K562 (cell line): ENCODE data around the gene SYNGR3.

Source experiments
- EGR1 ChIP-seq: fragments of 450-650 bp; conservative IDR thresholded peaks from 2 replicates; pipeline ENCODE4 v1.6.1; 2017; ENCODE audit warnings: mild to moderate bottlenecking
- MYC ChIP-seq, 2 experiments: fragments of 250-450 bp in 1 of 2; sonication (Bioruptor Pico) in 1 of 2; IDR thresholded peaks; 2 replicates each; pipeline versions ENCODE4 v1.5.1 to v1.6.1; 2012 to 2021; ENCODE audit warnings: low read depth in 2 of 2, borderline replicate concordance in 1 of 2, improper control_type of control experiment in 1 of 2, low read length in 1 of 2, mild to moderate bottlenecking in 1 of 2, moderate library complexity in 1 of 2
- NELFE ChIP-seq: IDR thresholded peaks from 2 replicates; pipeline ENCODE4 v1.6.1; 2011; ENCODE audit warnings: mild to moderate bottlenecking; ENCODE audit not compliant: insufficient read depth, insufficient read length
- RAD21 ChIP-seq, 2 experiments: fragments of 250-450 bp in 1 of 2; fragments of 450-650 bp in 1 of 2; sonication (Bioruptor Pico) in 1 of 2; formaldehyde crosslinking in 1 of 2; IDR thresholded peaks in 1 of 2; conservative IDR thresholded peaks in 1 of 2; 2 replicates each; pipeline versions ENCODE4 v1.4.0 to v1.8.0; 2020 to 2022; ENCODE audit warnings: mild to moderate bottlenecking in 2 of 2, moderate library complexity in 1 of 2
- YBX1 ChIP-seq: fragments of 450-650 bp; IDR thresholded peaks from 2 replicates; pipeline ENCODE4 v1.7.1; 2016; ENCODE audit warnings: mild to moderate bottlenecking
- YY1 ChIP-seq, 3 experiments: IDR thresholded peaks; 2 replicates each; pipeline ENCODE4 v1.6.1; 2011; ENCODE audit warnings: low read length in 2 of 3, mild to moderate bottlenecking in 2 of 3, moderate library complexity in 2 of 3, borderline replicate concordance in 1 of 3, control low read depth in 1 of 3, low read depth in 1 of 3; ENCODE audit not compliant: insufficient read depth in 3 of 3, insufficient replicate concordance in 2 of 3, control insufficient read depth in 1 of 3, insufficient read length in 1 of 3; ENCODE audit errors: extremely low read depth in 1 of 3
- TF ChIP-seq, protein P1 (sequence below): sonication (generic); formaldehyde crosslinking; IDR thresholded peaks from 2 replicates; pipeline ENCODE4 v1.8.1; 2022; ENCODE audit warnings: missing genetic modification reagents
- TF ChIP-seq, protein P2 (sequence below): fragments of 250-450 bp; sonication (Bioruptor Pico); IDR thresholded peaks from 2 replicates; pipeline ENCODE4 v1.5.0; 2022; ENCODE audit warnings: mild to moderate bottlenecking

- TF ChIP-seq NELFE (no peak), RAD21 (CRISPR knock-in tag; conservative IDR thresholded peaks at IDR 0.05 in 1 of 2, IDR thresholded peaks at IDR 0.05 in 1 of 2) (no peak), YBX1 (no peak), YY1 (IDR thresholded peaks at IDR 0.05; ENCODE audit: borderline replicate concordance in 1 of 3, control insufficient read depth in 1 of 3, extremely low read depth in 1 of 3, insufficient read depth in 3 of 3, insufficient read length in 1 of 3, insufficient replicate concordance in 2 of 3, low read depth in 1 of 3, low read length in 2 of 3) (no peak), MYC (IDR thresholded peaks at IDR 0.05; ENCODE audit: low read depth, low read length) (no peak), MYC (CRISPR knock-in tag; IDR thresholded peaks at IDR 0.05; ENCODE audit: borderline replicate concordance, low read depth) (no peak), EGR1 (no peak)
- TF ChIP-seq, protein P1, sequence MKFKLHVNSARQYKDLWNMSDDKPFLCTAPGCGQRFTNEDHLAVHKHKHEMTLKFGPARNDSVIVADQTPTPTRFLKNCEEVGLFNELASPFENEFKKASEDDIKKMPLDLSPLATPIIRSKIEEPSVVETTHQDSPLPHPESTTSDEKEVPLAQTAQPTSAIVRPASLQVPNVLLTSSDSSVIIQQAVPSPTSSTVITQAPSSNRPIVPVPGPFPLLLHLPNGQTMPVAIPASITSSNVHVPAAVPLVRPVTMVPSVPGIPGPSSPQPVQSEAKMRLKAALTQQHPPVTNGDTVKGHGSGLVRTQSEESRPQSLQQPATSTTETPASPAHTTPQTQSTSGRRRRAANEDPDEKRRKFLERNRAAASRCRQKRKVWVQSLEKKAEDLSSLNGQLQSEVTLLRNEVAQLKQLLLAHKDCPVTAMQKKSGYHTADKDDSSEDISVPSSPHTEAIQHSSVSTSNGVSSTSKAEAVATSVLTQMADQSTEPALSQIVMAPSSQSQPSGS (CRISPR knock-in tag): no peak
- TF ChIP-seq, protein P2, sequence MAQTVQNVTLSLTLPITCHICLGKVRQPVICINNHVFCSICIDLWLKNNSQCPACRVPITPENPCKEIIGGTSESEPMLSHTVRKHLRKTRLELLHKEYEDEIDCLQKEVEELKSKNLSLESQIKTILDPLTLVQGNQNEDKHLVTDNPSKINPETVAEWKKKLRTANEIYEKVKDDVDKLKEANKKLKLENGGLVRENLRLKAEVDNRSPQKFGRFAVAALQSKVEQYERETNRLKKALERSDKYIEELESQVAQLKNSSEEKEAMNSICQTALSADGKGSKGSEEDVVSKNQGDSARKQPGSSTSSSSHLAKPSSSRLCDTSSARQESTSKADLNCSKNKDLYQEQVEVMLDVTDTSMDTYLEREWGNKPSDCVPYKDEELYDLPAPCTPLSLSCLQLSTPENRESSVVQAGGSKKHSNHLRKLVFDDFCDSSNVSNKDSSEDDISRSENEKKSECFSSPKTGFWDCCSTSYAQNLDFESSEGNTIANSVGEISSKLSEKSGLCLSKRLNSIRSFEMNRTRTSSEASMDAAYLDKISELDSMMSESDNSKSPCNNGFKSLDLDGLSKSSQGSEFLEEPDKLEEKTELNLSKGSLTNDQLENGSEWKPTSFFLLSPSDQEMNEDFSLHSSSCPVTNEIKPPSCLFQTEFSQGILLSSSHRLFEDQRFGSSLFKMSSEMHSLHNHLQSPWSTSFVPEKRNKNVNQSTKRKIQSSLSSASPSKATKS (CRISPR knock-in tag): no peak
These were observed 45.1 kb upstream of the SYNGR3 start for GRCh38 chr16:1944612-1945199.
